GM12873 (cell line): ENCODE data around the gene BSN.

Source experiments
- TF ChIP-seq, protein P1 (sequence below): IDR thresholded peaks from 2 replicates; pipeline ENCODE4 v1.5.1; 2012; ENCODE audit warnings: low read depth, mild to moderate bottlenecking, moderate library complexity, low read length, control low read depth; ENCODE audit not compliant: insufficient read depth; ENCODE audit errors: missing control alignments

Gene BSN

DNA sequence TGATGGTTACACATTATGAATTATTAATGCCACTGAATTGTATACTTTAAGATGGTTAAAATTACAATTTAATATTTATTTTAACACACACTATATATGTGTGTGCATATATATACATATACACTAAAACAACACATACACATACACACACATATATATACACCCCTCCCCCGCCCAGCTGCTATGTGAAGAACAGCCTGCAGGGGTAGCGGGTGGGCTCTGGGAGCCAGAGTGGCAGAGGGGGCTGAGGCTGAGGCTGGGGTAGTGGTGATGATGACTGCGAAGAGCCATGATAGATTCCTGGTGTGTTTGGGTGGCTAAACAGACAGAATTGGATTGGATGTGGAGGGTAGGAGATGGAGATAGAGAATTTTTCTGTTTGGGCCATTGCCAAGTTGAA lies 80.5 kb downstream of the BSN start:
- TF ChIP-seq, protein P1, sequence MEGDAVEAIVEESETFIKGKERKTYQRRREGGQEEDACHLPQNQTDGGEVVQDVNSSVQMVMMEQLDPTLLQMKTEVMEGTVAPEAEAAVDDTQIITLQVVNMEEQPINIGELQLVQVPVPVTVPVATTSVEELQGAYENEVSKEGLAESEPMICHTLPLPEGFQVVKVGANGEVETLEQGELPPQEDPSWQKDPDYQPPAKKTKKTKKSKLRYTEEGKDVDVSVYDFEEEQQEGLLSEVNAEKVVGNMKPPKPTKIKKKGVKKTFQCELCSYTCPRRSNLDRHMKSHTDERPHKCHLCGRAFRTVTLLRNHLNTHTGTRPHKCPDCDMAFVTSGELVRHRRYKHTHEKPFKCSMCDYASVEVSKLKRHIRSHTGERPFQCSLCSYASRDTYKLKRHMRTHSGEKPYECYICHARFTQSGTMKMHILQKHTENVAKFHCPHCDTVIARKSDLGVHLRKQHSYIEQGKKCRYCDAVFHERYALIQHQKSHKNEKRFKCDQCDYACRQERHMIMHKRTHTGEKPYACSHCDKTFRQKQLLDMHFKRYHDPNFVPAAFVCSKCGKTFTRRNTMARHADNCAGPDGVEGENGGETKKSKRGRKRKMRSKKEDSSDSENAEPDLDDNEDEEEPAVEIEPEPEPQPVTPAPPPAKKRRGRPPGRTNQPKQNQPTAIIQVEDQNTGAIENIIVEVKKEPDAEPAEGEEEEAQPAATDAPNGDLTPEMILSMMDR, result no peak

DNA sequence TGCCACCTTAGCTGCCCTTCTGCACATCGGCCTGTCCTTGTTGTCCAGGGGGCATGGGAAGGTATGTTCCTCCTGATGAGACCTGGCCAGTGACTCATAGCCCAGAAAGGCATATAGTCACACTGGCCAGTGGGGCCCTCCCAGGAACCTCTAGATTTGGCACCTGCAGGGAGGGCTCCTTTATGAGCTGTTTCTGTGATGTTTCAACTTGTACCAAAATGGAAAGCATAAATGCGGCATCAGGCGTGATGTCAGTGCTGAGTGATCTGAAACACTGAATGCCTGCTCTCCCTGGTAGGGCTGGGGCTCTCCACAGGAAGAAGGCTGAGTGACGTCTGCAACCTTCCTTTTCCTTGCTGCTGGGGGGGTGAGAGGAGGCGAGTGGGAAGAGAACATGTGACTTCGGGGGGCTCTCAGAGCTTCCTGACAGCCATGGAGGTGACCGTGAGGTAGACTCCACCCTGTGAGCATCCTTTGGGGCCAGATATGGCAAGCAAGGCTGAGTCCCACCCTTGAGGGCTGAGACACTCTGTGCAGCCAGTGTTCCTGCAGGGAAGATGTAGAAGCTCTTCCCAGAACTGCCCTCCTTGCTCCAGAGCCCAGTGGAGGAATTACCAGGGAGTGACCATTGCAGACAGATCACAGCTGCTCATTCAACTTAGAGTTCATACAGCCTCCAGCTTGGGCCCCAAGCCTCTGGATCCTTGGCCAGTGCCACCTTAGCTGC lies 82.8 kb downstream of the BSN start:
- TF ChIP-seq, protein P1, result no peak

DNA sequence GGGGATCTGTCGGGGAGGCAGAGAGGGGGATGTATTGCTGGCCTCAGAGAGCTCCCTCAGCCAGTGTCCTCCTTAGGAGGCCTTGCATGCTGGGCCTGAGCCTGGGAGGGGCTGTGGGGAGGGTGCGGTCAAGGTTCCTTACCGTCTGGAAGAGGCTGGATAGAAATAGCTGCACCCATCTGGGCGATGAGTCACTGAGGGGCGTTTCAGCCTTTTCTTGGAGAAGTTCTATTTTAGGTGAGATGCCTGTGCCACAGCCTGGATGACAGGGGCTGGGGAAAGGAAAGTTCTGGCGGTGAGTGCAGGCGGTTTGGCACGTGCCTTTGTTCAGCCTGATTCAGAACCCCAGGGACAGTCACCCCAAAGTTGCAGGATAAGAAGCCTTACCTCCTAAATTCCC lies 84.2 kb downstream of the BSN start:
- TF ChIP-seq, protein P1, result no peak

DNA sequence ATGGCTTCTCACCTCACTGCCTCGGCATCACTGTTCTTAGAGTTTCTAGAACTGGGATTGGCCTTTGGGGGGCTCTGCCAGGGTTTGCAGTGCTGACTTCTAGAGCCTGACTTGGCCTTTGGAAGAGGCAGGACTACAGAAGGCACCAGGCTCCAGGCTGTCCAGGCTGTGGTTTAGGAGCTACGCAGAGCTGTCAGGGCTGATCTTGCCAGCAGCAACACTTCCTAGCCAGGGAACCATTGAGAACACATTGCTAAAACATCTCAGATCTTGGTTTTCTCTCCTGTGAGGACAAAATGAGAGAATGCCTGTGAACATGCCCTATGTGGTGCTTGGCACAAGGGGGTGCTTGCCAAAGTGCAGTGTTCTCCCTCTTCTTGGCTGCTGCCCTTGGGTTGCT lies 85.3 kb downstream of the BSN start:
- TF ChIP-seq, protein P1, result no peak

DNA sequence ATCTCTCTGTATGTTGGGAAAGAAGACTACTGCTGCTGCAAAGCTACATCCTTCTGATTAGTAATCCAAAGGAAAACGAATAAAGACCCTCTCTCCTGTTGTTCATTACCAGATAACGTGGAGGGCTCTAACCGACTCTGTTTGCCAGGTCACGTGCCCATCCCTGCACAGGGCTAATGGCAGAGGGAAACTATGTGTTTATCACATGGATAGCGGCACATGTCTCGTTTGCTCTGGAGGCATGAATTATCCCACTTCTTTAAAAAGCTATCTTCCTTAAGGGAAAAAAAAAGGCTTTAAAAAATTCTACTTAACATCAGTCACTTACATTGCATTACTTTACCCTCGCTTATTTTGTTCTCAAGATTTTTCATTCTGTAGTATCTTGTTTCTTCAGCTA lies 87.0 kb downstream of the BSN start:
- TF ChIP-seq, protein P1, result no peak

DNA sequence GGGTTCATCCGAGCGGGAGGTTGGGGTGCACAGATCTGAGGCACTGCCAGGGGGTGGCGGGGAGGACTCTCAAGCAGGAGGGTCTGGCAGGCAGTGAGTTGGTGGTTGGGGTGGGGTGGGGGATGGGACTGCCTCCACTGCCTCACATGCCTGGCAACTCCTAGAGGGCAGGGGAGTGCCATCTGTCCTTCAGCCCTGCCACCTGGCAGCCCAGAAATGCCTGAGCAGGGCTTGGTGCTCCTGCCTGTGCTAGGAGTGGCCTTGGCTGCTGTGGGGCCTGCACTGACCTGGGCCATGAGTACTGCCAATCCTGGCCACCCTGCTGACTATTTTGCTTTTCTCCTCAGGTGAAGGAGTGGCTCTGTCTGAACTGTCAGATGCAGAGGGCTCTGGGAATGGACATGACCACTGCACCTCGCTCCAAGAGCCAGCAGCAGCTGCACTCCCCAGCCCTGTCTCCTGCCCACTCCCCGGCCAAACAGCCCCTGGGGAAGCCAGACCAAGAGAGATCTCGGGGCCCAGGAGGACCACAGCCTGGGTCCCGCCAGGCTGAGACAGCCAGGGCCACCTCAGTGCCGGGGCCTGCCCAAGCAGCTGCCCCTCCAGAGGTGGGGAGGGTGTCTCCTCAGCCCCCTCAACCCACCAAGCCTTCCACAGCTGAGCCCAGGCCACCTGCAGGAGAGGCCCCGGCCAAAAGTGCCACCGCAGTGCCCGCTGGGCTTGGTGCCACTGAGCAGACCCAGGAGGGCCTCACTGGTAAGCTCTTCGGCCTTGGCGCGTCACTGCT lies 87.8 kb downstream of the BSN start:
- TF ChIP-seq, protein P1, result no peak

DNA sequence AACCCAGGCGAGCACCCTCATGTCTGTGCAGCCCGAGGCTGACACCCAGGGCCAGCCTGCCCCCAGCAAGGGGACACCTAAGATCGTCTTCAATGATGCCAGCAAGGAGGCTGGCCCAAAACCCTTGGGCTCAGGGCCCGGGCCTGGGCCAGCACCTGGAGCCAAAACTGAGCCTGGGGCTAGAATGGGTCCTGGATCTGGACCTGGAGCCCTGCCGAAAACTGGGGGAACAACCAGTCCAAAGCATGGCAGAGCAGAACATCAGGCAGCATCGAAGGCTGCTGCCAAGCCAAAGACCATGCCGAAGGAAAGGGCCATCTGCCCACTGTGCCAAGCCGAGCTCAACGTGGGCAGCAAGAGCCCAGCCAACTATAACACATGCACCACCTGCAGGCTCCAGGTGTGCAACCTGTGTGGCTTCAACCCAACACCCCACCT lies 88.5 kb downstream of the BSN start:
- TF ChIP-seq, protein P1, result no peak
